ENCODE data around the gene AFG3L2.

DNA sequence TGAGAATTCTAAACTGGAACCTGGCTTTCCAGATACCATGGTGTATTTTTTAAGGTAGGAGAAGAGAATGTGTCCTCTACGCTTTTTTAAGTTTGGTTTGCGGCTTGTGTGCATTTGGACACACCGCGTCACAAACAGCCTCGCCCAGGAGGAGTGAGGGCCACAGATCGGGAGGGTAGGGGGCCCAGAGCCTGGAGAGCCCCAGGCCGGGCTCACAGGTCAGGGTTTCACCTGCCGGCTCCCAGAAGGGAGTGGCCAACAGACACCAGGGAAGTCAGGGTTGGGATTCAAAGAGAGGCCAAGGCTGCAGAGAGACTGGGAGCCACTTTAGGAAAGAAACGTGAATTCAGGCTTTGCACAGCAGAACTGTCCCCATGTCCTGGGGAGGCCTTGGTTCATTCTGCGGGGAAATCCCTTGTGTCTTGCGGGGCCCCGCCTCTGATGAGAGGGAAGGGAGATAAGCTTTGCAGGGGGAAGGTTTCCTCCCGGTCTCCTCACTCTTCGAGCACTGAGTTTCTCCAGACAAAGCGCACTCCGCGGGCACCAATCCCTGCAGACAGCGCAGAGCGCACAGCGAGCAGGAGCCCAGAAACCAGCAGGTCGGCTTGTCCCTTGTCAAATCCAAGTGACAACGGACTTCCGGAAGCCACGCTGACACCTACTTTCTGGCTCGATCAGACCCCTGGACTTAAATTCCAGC lies 70.9 kb downstream of the AFG3L2 start:
- no peak for TF ChIP-seq EZH2phosphoT487 (IDR thresholded peaks at IDR 0.05; ENCODE audit: unreplicated experiment)
- TF ChIP-seq, protein P1, sequence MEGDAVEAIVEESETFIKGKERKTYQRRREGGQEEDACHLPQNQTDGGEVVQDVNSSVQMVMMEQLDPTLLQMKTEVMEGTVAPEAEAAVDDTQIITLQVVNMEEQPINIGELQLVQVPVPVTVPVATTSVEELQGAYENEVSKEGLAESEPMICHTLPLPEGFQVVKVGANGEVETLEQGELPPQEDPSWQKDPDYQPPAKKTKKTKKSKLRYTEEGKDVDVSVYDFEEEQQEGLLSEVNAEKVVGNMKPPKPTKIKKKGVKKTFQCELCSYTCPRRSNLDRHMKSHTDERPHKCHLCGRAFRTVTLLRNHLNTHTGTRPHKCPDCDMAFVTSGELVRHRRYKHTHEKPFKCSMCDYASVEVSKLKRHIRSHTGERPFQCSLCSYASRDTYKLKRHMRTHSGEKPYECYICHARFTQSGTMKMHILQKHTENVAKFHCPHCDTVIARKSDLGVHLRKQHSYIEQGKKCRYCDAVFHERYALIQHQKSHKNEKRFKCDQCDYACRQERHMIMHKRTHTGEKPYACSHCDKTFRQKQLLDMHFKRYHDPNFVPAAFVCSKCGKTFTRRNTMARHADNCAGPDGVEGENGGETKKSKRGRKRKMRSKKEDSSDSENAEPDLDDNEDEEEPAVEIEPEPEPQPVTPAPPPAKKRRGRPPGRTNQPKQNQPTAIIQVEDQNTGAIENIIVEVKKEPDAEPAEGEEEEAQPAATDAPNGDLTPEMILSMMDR (conservative IDR thresholded peaks at IDR 0.05; ENCODE audit: low read depth in 2 of 2) = no peak
- TF ChIP-seq JUNB (IDR thresholded peaks at IDR 0.05; ENCODE audit: unreplicated experiment) = no peak
- TF ChIP-seq POLR2AphosphoS5 (IDR thresholded peaks at IDR 0.05; ENCODE audit: low read depth) = no peak
- no peak for TF ChIP-seq EZH2 (IDR thresholded peaks at IDR 0.05; ENCODE audit: low read depth, unreplicated experiment)
- no peak for TF ChIP-seq NANOG (IDR thresholded peaks at IDR 0.05; ENCODE audit: borderline replicate concordance)
- TF ChIP-seq ZNF114 (CRISPR knock-in tag; IDR thresholded peaks at IDR 0.05) = no peak
- TF ChIP-seq, protein P2, sequence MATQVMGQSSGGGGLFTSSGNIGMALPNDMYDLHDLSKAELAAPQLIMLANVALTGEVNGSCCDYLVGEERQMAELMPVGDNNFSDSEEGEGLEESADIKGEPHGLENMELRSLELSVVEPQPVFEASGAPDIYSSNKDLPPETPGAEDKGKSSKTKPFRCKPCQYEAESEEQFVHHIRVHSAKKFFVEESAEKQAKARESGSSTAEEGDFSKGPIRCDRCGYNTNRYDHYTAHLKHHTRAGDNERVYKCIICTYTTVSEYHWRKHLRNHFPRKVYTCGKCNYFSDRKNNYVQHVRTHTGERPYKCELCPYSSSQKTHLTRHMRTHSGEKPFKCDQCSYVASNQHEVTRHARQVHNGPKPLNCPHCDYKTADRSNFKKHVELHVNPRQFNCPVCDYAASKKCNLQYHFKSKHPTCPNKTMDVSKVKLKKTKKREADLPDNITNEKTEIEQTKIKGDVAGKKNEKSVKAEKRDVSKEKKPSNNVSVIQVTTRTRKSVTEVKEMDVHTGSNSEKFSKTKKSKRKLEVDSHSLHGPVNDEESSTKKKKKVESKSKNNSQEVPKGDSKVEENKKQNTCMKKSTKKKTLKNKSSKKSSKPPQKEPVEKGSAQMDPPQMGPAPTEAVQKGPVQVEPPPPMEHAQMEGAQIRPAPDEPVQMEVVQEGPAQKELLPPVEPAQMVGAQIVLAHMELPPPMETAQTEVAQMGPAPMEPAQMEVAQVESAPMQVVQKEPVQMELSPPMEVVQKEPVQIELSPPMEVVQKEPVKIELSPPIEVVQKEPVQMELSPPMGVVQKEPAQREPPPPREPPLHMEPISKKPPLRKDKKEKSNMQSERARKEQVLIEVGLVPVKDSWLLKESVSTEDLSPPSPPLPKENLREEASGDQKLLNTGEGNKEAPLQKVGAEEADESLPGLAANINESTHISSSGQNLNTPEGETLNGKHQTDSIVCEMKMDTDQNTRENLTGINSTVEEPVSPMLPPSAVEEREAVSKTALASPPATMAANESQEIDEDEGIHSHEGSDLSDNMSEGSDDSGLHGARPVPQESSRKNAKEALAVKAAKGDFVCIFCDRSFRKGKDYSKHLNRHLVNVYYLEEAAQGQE (IDR thresholded peaks at IDR 0.05; ENCODE audit: unreplicated experiment) = no peak
- TF ChIP-seq ZNF331 (CRISPR knock-in tag; IDR thresholded peaks at IDR 0.05; ENCODE audit: low read depth) = no peak
- TF ChIP-seq STAT1 (IDR thresholded peaks at IDR 0.05; ENCODE audit: unreplicated experiment) = no peak
- TF ChIP-seq ETS1 (IDR thresholded peaks at IDR 0.05) = no peak
- TF ChIP-seq CREB1 (CRISPR knock-in tag; IDR thresholded peaks at IDR 0.05; ENCODE audit: low read depth) = no peak
- TF ChIP-seq, protein P3, sequence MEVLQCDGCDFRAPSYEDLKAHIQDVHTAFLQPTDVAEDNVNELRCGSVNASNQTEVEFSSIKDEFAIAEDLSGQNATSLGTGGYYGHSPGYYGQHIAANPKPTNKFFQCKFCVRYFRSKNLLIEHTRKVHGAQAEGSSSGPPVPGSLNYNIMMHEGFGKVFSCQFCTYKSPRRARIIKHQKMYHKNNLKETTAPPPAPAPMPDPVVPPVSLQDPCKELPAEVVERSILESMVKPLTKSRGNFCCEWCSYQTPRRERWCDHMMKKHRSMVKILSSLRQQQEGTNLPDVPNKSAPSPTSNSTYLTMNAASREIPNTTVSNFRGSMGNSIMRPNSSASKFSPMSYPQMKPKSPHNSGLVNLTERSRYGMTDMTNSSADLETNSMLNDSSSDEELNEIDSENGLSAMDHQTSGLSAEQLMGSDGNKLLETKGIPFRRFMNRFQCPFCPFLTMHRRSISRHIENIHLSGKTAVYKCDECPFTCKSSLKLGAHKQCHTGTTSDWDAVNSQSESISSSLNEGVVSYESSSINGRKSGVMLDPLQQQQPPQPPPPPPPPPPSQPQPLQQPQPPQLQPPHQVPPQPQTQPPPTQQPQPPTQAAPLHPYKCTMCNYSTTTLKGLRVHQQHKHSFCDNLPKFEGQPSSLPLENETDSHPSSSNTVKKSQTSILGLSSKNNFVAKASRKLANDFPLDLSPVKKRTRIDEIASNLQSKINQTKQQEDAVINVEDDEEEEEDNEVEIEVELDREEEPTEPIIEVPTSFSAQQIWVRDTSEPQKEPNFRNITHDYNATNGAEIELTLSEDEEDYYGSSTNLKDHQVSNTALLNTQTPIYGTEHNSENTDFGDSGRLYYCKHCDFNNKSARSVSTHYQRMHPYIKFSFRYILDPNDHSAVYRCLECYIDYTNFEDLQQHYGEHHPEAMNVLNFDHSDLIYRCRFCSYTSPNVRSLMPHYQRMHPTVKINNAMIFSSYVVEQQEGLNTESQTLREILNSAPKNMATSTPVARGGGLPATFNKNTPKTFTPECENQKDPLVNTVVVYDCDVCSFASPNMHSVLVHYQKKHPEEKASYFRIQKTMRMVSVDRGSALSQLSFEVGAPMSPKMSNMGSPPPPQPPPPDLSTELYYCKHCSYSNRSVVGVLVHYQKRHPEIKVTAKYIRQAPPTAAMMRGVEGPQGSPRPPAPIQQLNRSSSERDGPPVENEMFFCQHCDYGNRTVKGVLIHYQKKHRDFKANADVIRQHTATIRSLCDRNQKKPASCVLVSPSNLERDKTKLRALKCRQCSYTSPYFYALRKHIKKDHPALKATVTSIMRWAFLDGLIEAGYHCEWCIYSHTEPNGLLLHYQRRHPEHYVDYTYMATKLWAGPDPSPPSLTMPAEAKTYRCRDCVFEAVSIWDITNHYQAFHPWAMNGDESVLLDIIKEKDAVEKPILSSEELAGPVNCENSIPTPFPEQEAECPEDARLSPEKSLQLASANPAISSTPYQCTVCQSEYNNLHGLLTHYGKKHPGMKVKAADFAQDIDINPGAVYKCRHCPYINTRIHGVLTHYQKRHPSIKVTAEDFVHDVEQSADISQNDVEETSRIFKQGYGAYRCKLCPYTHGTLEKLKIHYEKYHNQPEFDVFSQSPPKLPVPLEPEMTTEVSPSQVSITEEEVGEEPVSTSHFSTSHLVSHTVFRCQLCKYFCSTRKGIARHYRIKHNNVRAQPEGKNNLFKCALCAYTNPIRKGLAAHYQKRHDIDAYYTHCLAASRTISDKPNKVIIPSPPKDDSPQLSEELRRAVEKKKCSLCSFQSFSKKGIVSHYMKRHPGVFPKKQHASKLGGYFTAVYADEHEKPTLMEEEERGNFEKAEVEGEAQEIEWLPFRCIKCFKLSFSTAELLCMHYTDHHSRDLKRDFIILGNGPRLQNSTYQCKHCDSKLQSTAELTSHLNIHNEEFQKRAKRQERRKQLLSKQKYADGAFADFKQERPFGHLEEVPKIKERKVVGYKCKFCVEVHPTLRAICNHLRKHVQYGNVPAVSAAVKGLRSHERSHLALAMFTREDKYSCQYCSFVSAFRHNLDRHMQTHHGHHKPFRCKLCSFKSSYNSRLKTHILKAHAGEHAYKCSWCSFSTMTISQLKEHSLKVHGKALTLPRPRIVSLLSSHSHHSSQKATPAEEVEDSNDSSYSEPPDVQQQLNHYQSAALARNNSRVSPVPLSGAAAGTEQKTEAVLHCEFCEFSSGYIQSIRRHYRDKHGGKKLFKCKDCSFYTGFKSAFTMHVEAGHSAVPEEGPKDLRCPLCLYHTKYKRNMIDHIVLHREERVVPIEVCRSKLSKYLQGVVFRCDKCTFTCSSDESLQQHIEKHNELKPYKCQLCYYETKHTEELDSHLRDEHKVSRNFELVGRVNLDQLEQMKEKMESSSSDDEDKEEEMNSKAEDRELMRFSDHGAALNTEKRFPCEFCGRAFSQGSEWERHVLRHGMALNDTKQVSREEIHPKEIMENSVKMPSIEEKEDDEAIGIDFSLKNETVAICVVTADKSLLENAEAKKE (CRISPR knock-in tag; IDR thresholded peaks at IDR 0.05) = no peak
